SK-N-SH (cell line): Measurements from ENCODE around the gene RBM4B.

Experiments used
- EZH2phosphoT487 ChIP-seq: fragments of 200-600 bp; sonication (generic); IDR thresholded peaks from 2 replicates; pipeline ENCODE4 v1.6.1; 2017; ENCODE audit warnings: low read depth, mixed run types, mild to moderate bottlenecking, antibody characterized with exemption, moderate library complexity, borderline replicate concordance
- FOXM1 ChIP-seq: IDR thresholded peaks from 2 replicates; pipeline ENCODE4 v1.4.0; 2012; ENCODE audit warnings: low read depth, mild to moderate bottlenecking
- SMC3 ChIP-seq: IDR thresholded peaks from 2 replicates; pipeline ENCODE4 v1.6.1; 2012; ENCODE audit warnings: low read depth, low read length, improper control_type of control experiment
- TF ChIP-seq, protein P1 (sequence below): fragments of 200-600 bp; sonication (generic); IDR thresholded peaks from 2 replicates; pipeline ENCODE4 v1.6.1; 2017; ENCODE audit warnings: antibody characterized with exemption, mild to moderate bottlenecking, moderate library complexity

DNA sequence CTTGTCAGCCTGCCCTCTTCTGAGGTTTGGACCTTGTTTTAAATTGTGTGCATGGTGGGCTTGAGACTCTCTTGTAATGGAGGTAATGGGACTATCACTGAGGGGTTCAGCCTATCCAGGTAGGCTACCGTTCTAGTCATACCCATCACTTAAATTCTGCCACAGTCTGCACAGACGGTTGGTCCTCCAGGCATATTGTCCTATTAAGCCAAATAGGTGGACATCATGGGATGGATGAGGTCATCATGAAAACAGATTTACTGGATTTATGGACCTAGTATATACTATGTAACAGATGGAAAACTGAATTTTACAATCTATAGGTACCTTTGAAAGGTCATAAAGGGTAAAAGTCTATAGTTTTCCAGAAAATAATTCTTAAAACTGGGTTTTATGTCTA, 48.3 kb downstream of the RBM4B start:
- no peak for TF ChIP-seq EZH2phosphoT487
- TF ChIP-seq, protein P1, sequence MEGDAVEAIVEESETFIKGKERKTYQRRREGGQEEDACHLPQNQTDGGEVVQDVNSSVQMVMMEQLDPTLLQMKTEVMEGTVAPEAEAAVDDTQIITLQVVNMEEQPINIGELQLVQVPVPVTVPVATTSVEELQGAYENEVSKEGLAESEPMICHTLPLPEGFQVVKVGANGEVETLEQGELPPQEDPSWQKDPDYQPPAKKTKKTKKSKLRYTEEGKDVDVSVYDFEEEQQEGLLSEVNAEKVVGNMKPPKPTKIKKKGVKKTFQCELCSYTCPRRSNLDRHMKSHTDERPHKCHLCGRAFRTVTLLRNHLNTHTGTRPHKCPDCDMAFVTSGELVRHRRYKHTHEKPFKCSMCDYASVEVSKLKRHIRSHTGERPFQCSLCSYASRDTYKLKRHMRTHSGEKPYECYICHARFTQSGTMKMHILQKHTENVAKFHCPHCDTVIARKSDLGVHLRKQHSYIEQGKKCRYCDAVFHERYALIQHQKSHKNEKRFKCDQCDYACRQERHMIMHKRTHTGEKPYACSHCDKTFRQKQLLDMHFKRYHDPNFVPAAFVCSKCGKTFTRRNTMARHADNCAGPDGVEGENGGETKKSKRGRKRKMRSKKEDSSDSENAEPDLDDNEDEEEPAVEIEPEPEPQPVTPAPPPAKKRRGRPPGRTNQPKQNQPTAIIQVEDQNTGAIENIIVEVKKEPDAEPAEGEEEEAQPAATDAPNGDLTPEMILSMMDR, result no peak
- TF ChIP-seq SMC3, result no peak
- TF ChIP-seq FOXM1, result no peak
